ENCODE data around the gene CSGALNACT2. TPM values are rescaled to one million over a fixed set of nuclear protein-coding genes. Genes with fewer than 3 reads are reported as not detected.
A peak's percentile ranks its signal among the peaks of the same experiment; 100 is the strongest.

Gene CSGALNACT2
- total RNA-seq, 1 experiment from 2014 or later = 22.3 TPM

DNA sequence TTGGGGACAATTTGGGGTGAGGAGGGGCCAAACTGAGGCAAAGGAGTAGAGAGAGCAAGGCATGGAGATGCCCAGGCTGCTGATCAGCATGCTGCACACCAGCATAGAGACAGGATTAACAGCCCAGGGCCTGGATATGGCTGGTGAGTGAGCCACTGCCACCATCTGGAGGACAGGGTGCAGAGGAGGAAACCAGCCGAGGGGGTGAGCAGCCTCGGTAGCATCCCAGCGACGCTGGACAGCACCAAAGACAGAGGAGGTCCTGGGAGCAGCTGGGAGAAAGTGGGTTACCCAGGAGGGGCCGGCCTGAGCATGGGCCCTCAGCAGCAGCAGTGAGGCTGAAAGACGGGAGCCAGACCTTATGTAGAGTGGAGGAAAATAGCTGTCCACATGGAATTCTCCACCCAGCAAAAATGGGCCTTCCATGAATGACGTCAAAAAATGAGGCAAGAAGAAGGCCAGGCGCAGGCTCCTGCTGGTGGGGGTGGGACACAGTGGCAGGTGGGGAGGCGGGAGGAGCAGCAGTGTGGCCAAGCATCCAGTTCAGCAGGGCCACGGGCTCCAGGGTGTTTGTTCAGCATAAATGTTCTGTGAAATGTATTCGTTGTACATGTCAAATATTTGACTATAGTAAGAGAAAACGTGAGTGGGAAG lies 44.7 kb upstream of the CSGALNACT2 start:
- in situ Hi-C loops (cut with HindIII; ENCODE audit: low pct_unique_long_range_greater_than_20kb, low sequenced_read_pairs) (no loop called here), intact Hi-C loops (cut with micrococcal nuclease; ENCODE audit: unreplicated experiment) (loop anchor here (5.0 kb wide), 1 partner anchor 226 kb away; no protein-coding TSS in a partner anchor)
- Histone ChIP-seq H3K9me3 (ENCODE audit: control insufficient read depth, insufficient read depth, low read depth, low read length) (no peaks in the 10 kb centered on the region), H3K36me3 (ENCODE audit: control insufficient read depth, insufficient read depth, low read length) (no peaks in the 10 kb centered on the region), H3K4me1 (ENCODE audit: control insufficient read depth, insufficient read depth, low read length) (peaks cover 5% of the 10 kb centered on the region; the same call in 1 of the 2 replicates), H3K4me3 (ENCODE audit: low read depth in 2 of 2, low read length in 2 of 2) (no peak overlapping the region), H3K27ac (ENCODE audit: low read length) (no peak overlapping the region), H3K27me3 (ENCODE audit: control insufficient read depth, insufficient read depth, low read length) (no peaks in the 10 kb centered on the region)
- TF ChIP-seq, protein P1, sequence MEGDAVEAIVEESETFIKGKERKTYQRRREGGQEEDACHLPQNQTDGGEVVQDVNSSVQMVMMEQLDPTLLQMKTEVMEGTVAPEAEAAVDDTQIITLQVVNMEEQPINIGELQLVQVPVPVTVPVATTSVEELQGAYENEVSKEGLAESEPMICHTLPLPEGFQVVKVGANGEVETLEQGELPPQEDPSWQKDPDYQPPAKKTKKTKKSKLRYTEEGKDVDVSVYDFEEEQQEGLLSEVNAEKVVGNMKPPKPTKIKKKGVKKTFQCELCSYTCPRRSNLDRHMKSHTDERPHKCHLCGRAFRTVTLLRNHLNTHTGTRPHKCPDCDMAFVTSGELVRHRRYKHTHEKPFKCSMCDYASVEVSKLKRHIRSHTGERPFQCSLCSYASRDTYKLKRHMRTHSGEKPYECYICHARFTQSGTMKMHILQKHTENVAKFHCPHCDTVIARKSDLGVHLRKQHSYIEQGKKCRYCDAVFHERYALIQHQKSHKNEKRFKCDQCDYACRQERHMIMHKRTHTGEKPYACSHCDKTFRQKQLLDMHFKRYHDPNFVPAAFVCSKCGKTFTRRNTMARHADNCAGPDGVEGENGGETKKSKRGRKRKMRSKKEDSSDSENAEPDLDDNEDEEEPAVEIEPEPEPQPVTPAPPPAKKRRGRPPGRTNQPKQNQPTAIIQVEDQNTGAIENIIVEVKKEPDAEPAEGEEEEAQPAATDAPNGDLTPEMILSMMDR (IDR thresholded peaks at IDR 0.05) = no peak
- no peak for TF ChIP-seq TCF7L2 (IDR thresholded peaks at IDR 0.05; ENCODE audit: low read depth, low read length)
- TF ChIP-seq, protein P2, sequence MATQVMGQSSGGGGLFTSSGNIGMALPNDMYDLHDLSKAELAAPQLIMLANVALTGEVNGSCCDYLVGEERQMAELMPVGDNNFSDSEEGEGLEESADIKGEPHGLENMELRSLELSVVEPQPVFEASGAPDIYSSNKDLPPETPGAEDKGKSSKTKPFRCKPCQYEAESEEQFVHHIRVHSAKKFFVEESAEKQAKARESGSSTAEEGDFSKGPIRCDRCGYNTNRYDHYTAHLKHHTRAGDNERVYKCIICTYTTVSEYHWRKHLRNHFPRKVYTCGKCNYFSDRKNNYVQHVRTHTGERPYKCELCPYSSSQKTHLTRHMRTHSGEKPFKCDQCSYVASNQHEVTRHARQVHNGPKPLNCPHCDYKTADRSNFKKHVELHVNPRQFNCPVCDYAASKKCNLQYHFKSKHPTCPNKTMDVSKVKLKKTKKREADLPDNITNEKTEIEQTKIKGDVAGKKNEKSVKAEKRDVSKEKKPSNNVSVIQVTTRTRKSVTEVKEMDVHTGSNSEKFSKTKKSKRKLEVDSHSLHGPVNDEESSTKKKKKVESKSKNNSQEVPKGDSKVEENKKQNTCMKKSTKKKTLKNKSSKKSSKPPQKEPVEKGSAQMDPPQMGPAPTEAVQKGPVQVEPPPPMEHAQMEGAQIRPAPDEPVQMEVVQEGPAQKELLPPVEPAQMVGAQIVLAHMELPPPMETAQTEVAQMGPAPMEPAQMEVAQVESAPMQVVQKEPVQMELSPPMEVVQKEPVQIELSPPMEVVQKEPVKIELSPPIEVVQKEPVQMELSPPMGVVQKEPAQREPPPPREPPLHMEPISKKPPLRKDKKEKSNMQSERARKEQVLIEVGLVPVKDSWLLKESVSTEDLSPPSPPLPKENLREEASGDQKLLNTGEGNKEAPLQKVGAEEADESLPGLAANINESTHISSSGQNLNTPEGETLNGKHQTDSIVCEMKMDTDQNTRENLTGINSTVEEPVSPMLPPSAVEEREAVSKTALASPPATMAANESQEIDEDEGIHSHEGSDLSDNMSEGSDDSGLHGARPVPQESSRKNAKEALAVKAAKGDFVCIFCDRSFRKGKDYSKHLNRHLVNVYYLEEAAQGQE (IDR thresholded peaks at IDR 0.05; ENCODE audit: insufficient read depth in 1 of 2, low read depth in 2 of 2, low read length in 1 of 2) = peak; percentile 77 to 88
- no peak for TF ChIP-seq POLR2AphosphoS5 (IDR thresholded peaks at IDR 0.05; ENCODE audit: low read depth, low read length)
- no peak for TF ChIP-seq SIN3A (IDR thresholded peaks at IDR 0.05; ENCODE audit: borderline replicate concordance, insufficient read depth, low read depth, low read length)
- ATAC-seq (peak; percentile 86), DNase-seq (ENCODE audit: low read depth, low spot score) (no peak)
- POLR2A ChIA-PET = no interaction called here
- BruUV-seq (replicated peaks) = no TSS peak
- CTCF ChIA-PET = interaction anchor here (0.6 to 0.9 kb wide), 2 partner anchors 8 to 233 kb away, joined by 3 read pairs; no protein-coding TSS in a partner anchor

- H3K4me1 ChIP-seq (ENCODE audit: control insufficient read depth, insufficient read depth, low read length) = peaks cover 5% of the 10 kb centered on the region; the same call in 1 of the 2 replicates
Observed at GRCh38 chr10:43094085-43094484, 44.2 kb upstream of the CSGALNACT2 start.

More at GRCh38 chr10:43094085-43094484, 44.2 kb upstream of the CSGALNACT2 start:
- DNase-seq (ENCODE audit: low read depth, low spot score) (no peak), ATAC-seq (no peak)
- intact Hi-C loops (cut with micrococcal nuclease; ENCODE audit: unreplicated experiment) = loop anchor here (5.0 kb wide), 1 partner anchor 227 kb away; no protein-coding TSS in a partner anchor
- no peaks in the 10 kb centered on the region for H3K9me3 ChIP-seq (ENCODE audit: control insufficient read depth, insufficient read depth, low read depth, low read length)
- ChIA-PET POLR2A (interaction anchor here (0.6 kb wide), 1 partner anchor 71 kb away, joined by 4 read pairs; no protein-coding TSS in a partner anchor), CTCF (interaction anchor here (0.6 to 1.1 kb wide), 3 partner anchors 8 to 341 kb away, joined by 3 read pairs; no protein-coding TSS in a partner anchor)
- no peak overlapping the region for H3K4me3 ChIP-seq (ENCODE audit: low read depth in 2 of 2, low read length in 2 of 2)
- no peaks in the 10 kb centered on the region for H3K36me3 ChIP-seq (ENCODE audit: control insufficient read depth, insufficient read depth, low read length)
- in situ Hi-C loops (cut with HindIII; ENCODE audit: low pct_unique_long_range_greater_than_20kb, low sequenced_read_pairs) = no loop called here
- no peaks in the 10 kb centered on the region for H3K27me3 ChIP-seq (ENCODE audit: control insufficient read depth, insufficient read depth, low read length)
- no peak overlapping the region for H3K27ac ChIP-seq (ENCODE audit: low read length)
- TF ChIP-seq TCF7L2 (IDR thresholded peaks at IDR 0.05; ENCODE audit: low read depth, low read length) (no peak), POLR2AphosphoS5 (IDR thresholded peaks at IDR 0.05; ENCODE audit: low read depth, low read length) (no peak), SIN3A (IDR thresholded peaks at IDR 0.05; ENCODE audit: borderline replicate concordance, insufficient read depth, low read depth, low read length) (no peak)
- TF ChIP-seq, protein P2 (IDR thresholded peaks at IDR 0.05; ENCODE audit: insufficient read depth in 1 of 2, low read depth in 2 of 2, low read length in 1 of 2) = no peak
- TF ChIP-seq, protein P1 (IDR thresholded peaks at IDR 0.05) = no peak
- no TSS peak for BruUV-seq (replicated peaks)

All from Panc1 (cell line).